OCI-LY7 (cell line): ENCODE results near the gene GCFC2. TPM values are rescaled to one million over a fixed set of nuclear protein-coding genes. Genes with fewer than 3 reads are reported as not detected.

Experiments used
- BruUV-seq: library from RNA; stranded (reverse); fragments of 400-500 nt; replicated peaks from 2 replicates; lab custom pipeline; 2021; lab: Mats Ljungman, UMichigan
- CTCF ChIA-PET: fragments of 300-600 bp; sonication (Branson Sonifier 250); formaldehyde crosslinking; loops from one replicate; lab custom pipeline; 2022; ENCODE audit warnings: antibody characterized with exemption; ENCODE audit not compliant: unreplicated experiment; lab: Charles Lee
- POLR2A ChIA-PET: fragments of 300-600 bp; sonication (Branson Sonifier 250); formaldehyde crosslinking; loops from one replicate; lab custom pipeline; 2022; ENCODE audit warnings: antibody characterized with exemption; lab: Charles Lee
- DNase-seq: peaks from one replicate; pipeline ENCODE4 v3.0.0-alpha.2; 2015; ENCODE audit warnings: low spot score
- H2AFZ ChIP-seq: fragments of 200-600 bp; sonication (generic), shearing (Covaris generic); 2 replicates; pipeline ENCODE4 v1.6.1; 2014; ENCODE audit warnings: mild to moderate bottlenecking, antibody characterized with exemption, low read length, moderate library complexity
- H3K27ac ChIP-seq: fragments of 200-600 bp; sonication (generic); 2 replicates; pipeline ENCODE4 v1.5.1; 2014; ENCODE audit warnings: mixed run types, low read depth, mild to moderate bottlenecking, moderate library complexity, low read length, inconsistent platforms; ENCODE audit not compliant: poor library complexity, severe bottlenecking
- H3K36me3 ChIP-seq: fragments of 200-600 bp; sonication (generic); 2 replicates; pipeline ENCODE4 v1.6.1; 2014; ENCODE audit warnings: mild to moderate bottlenecking, antibody characterized with exemption, low read length, moderate library complexity, mixed read lengths; ENCODE audit not compliant: insufficient read depth
- H3K4me1 ChIP-seq: fragments of 200-600 bp; sonication (generic); 2 replicates; pipeline ENCODE4 v1.5.1; 2014; ENCODE audit warnings: mild to moderate bottlenecking, low read length; ENCODE audit not compliant: insufficient read depth, poor library complexity, severe bottlenecking
- H3K4me2 ChIP-seq: fragments of 200-600 bp; sonication (generic); 2 replicates; pipeline ENCODE4 v1.6.1; 2014; ENCODE audit warnings: mild to moderate bottlenecking, low read length
- H3K4me3 ChIP-seq: fragments of 200-600 bp; sonication (generic); 2 replicates; pipeline ENCODE4 v1.5.1; 2014; ENCODE audit warnings: mild to moderate bottlenecking, low read depth, low read length; ENCODE audit not compliant: poor library complexity, severe bottlenecking
- H3K79me2 ChIP-seq: fragments of 200-600 bp; sonication (generic); 2 replicates; pipeline ENCODE4 v1.6.1; 2016; ENCODE audit warnings: low read depth, mild to moderate bottlenecking, low read length, moderate library complexity, mixed read lengths; ENCODE audit not compliant: insufficient read depth
- H3K9me2 ChIP-seq: fragments of 200-600 bp; sonication (generic); 2 replicates; pipeline ENCODE4 v1.6.1; 2016; ENCODE audit warnings: mild to moderate bottlenecking, low read length, mixed read lengths; ENCODE audit not compliant: insufficient read depth
- H3K9me3 ChIP-seq: fragments of 200-600 bp; sonication (generic); 2 replicates; pipeline ENCODE4 v1.6.1; 2014; ENCODE audit warnings: mild to moderate bottlenecking, mixed run types, low read length, mixed read lengths
- H4K20me1 ChIP-seq: fragments of 200-600 bp; sonication (generic); 2 replicates; pipeline ENCODE4 v1.6.1; 2014; ENCODE audit warnings: mild to moderate bottlenecking, antibody characterized with exemption, low read length, moderate library complexity, mixed read lengths; ENCODE audit not compliant: insufficient read depth
- EZH2phosphoT487 ChIP-seq: fragments of 200-600 bp; sonication (generic); IDR thresholded peaks from 2 replicates; pipeline ENCODE4 v1.6.1; 2018; ENCODE audit warnings: low read depth, borderline replicate concordance, mild to moderate bottlenecking, mixed run types, antibody characterized with exemption, low read length, moderate library complexity, mixed read lengths
- intact Hi-C: fragments of 100-400 bp; cut with micrococcal nuclease; formaldehyde crosslinking; loops from one replicate; pipeline ENCODE4 v1.10.0; 2022; ENCODE audit not compliant: unreplicated experiment
- total RNA-seq, 2 experiments: library from RNA; depleted of rRNA in 1 of 2; stranded (reverse); fragments of >200 nt in 1 of 2; shearing (Covaris generic) in 1 of 2; gene quantifications; 2 replicates each; pipeline ENCODE4 v1.2.3, GENCODE V29; 2014 to 2022
- TF ChIP-seq, protein P1 (sequence below): fragments of 200-600 bp; sonication (generic); conservative IDR thresholded peaks from 2 replicates; pipeline ENCODE4 v1.5.1; 2014; ENCODE audit warnings: mild to moderate bottlenecking, antibody characterized with exemption, low read length, moderate library complexity, mixed read lengths

The GCFC2 gene
- total RNA-seq, 2 experiments from 2014 or later, result 19.3 to 21.8 TPM

DNA sequence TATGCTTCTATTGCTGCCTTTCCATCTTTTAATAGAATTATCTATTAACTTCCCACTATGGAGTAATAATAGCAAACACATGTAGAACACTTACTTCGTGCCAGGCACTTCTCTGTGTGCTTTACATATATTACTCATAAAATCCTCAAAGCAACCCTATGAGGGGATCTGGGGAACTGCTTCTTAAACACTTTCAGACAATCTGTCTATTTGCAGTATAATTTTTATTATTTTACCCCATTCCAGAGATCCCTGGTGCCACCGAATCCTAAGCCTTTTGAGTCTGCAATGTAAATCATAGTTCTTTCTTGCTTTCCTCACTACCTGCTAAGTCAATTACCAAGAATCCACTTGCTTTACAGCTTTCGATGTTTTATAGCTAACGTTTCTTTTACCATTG, 25.6 kb upstream of the GCFC2 start:
- POLR2A ChIA-PET, result interaction anchor here (0.6 to 0.7 kb wide), 2 partner anchors 903 to 1284 kb away, joined by 3 to 4 read pairs; no protein-coding TSS in a partner anchor
- Histone ChIP-seq H3K36me3 (no peaks in the 10 kb centered on the region), H3K9me3 (no peaks in the 10 kb centered on the region), H3K4me1 (no peaks in the 10 kb centered on the region), H3K27ac (no peak overlapping the region), H2AFZ (no peak overlapping the region), H4K20me1 (no peaks in the 10 kb centered on the region), H3K4me3 (no peak overlapping the region), H3K79me2 (no peaks in the 10 kb centered on the region), H3K9me2 (no peaks in the 10 kb centered on the region), H3K4me2 (no peak overlapping the region)
- TF ChIP-seq, protein P1, sequence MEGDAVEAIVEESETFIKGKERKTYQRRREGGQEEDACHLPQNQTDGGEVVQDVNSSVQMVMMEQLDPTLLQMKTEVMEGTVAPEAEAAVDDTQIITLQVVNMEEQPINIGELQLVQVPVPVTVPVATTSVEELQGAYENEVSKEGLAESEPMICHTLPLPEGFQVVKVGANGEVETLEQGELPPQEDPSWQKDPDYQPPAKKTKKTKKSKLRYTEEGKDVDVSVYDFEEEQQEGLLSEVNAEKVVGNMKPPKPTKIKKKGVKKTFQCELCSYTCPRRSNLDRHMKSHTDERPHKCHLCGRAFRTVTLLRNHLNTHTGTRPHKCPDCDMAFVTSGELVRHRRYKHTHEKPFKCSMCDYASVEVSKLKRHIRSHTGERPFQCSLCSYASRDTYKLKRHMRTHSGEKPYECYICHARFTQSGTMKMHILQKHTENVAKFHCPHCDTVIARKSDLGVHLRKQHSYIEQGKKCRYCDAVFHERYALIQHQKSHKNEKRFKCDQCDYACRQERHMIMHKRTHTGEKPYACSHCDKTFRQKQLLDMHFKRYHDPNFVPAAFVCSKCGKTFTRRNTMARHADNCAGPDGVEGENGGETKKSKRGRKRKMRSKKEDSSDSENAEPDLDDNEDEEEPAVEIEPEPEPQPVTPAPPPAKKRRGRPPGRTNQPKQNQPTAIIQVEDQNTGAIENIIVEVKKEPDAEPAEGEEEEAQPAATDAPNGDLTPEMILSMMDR, result no peak
- TF ChIP-seq EZH2phosphoT487, result no peak
- no TSS peak for BruUV-seq
- DNase-seq, result no peak
- intact Hi-C loops, result no loop called here
- CTCF ChIA-PET, result no interaction called here

DNA sequence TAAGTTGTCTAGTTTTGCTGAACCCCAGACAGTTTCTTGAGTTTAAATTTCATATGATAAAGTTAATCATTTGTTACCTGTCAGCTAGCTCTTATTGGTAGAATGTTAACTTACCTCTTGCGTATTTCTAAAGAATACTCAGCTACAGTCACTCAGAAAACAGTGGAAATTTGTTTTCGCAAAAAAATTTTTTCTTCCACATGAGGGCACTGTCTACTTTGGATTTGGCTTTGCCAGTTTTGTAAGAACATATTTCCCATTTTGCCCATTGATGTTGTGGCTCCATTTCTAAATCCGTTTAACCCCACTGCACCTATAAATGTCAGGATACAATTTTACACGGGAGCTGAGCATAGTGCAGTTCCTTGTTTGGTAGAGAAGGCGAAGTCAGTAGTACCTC, 19.1 kb upstream of the GCFC2 start:
- H3K9me2 ChIP-seq, result no peaks in the 10 kb centered on the region
- H3K36me3 ChIP-seq, result no peaks in the 10 kb centered on the region
- no peak overlapping the region for H3K27ac ChIP-seq
- no peak overlapping the region for H3K4me2 ChIP-seq
- no peak overlapping the region for H2AFZ ChIP-seq
- BruUV-seq, result no TSS peak
- H3K4me3 ChIP-seq, result no peak overlapping the region
- no peaks in the 10 kb centered on the region for H4K20me1 ChIP-seq
- H3K4me1 ChIP-seq, result no peaks in the 10 kb centered on the region
- ChIA-PET POLR2A (interaction anchor here (0.6 kb wide), 2 partner anchors 23 to 72 kb away, joined by 3 to 4 read pairs; no protein-coding TSS in a partner anchor), CTCF (no interaction called here)
- intact Hi-C loops, result no loop called here
- no peak for TF ChIP-seq EZH2phosphoT487
- TF ChIP-seq, protein P1, result peak; percentile 65
- DNase-seq, result no peak
- no peaks in the 10 kb centered on the region for H3K9me3 ChIP-seq
- H3K79me2 ChIP-seq, result no peaks in the 10 kb centered on the region

DNA sequence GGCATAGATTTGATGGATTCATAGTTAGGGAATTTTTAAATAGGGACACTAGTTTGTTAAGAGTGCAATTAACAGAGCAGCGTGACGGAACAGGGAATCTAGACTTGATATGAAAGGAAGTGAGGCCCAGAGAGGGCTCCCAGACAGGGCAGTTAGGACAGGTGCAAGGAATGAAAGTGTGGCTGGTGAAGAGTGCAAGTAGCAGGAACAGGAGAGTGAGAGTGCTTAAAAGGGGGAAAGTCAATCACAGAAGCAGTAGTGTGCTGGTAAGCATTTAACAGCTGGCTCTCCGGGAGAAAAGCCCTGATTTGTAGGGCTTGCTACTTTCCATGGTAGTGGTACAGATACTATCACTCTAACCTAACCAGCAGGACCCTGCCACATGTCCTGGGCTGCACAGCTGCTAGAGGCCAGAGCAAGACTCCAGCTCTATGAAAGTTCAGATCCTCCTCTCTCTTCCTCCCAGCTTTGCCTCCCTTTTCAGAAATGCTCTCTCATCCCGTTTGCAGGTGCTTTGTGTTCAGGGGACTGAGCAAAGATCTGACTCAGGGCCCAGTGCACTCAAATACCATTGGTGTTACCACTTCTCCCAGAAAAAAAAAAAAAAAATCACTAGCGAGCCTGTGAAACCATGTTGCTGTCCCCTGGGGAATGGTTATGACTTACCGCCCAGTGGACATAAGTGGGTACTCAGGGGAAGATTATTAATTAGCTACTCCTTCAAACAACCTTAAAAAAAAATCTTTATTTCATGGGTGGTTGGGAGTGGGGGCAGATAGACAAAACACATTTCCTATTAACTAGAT, 18.1 kb upstream of the GCFC2 start:
- no peaks in the 10 kb centered on the region for H3K9me2 ChIP-seq
- H3K36me3 ChIP-seq, result no peaks in the 10 kb centered on the region
- no peaks in the 10 kb centered on the region for H3K9me3 ChIP-seq
- no peaks in the 10 kb centered on the region for H3K79me2 ChIP-seq
- intact Hi-C loops, result no loop called here
- H2AFZ ChIP-seq, result no peak overlapping the region
- H4K20me1 ChIP-seq, result no peaks in the 10 kb centered on the region
- no peak for TF ChIP-seq EZH2phosphoT487
- no TSS peak for BruUV-seq
- H3K4me1 ChIP-seq, result no peaks in the 10 kb centered on the region
- DNase-seq, result no peak
- no peak overlapping the region for H3K4me3 ChIP-seq
- ChIA-PET CTCF (no interaction called here), POLR2A (interaction anchor here (1.0 kb wide), 1 partner anchor 9 kb away, joined by 3 read pairs; no protein-coding TSS in a partner anchor)
- no peak overlapping the region for H3K27ac ChIP-seq
- no peak overlapping the region for H3K4me2 ChIP-seq
